Urinary bladder (tissue), 4 donors: ENCODE measurements around the gene SLC49A4. TPM values are rescaled to one million over a fixed set of nuclear protein-coding genes. Genes with fewer than 3 reads are reported as not detected.

Experiments used
- DNase-seq: peaks from one replicate; pipeline ENCODE4 v3.0.0-alpha.2; 2015; ENCODE audit errors: extremely low spot score
- H3K27ac ChIP-seq: one replicate; pipeline ENCODE4 v1.5.1; 2013; ENCODE audit warnings: low read depth, mild to moderate bottlenecking, moderate library complexity
- H3K36me3 ChIP-seq: one replicate; pipeline ENCODE4 v1.6.1; 2013; ENCODE audit warnings: mild to moderate bottlenecking, moderate library complexity; ENCODE audit not compliant: insufficient read depth
- H3K4me1 ChIP-seq: one replicate; pipeline ENCODE4 v1.6.1; 2013; ENCODE audit warnings: mild to moderate bottlenecking, moderate library complexity; ENCODE audit not compliant: insufficient read depth
- H3K4me3 ChIP-seq: one replicate; pipeline ENCODE4 v1.5.1; 2013; ENCODE audit warnings: low read depth, low read length
- WGBS: extraction: QIAGEN DNeasy Blood & Tissue Kit; methylation state at CpG from one replicate; pipeline ENCODE4 v1.1.7; 2013; 5-methylcytosine and 5-hydroxymethylcytosine counted together
- polyA plus RNA-seq: library from polyadenylated mRNA; stranded (reverse); fragments of 200-250 nt; gene quantifications from one replicate; pipeline ENCODE4 v1.2.3, GENCODE V29; 2013
- total RNA-seq: library from RNA; depleted of rRNA; stranded (reverse); fragments of >200 nt; gene quantifications from one replicate; pipeline ENCODE4 v1.2.3, GENCODE V29; 2014
- donor health status: healthy with polysubstance abuse.
- donor health status: healthy.

SLC49A4 gene
- total and polyA plus RNA-seq, 2 donors: 7.7 to 20.0 TPM

- Histone ChIP-seq H3K4me3 (no peak overlapping the region), H3K4me1 (no peaks in the 10 kb centered on the region), H3K27ac (no peak overlapping the region), H3K36me3 (no peaks in the 10 kb centered on the region)
- DNase-seq: peak; percentile 89
- 27% methylated on average over 6 of the region's 6 CpGs for WGBS
These were observed 95.3 kb downstream of the SLC49A4 start for GRCh38 chr3:122890077-122890719.

DNA sequence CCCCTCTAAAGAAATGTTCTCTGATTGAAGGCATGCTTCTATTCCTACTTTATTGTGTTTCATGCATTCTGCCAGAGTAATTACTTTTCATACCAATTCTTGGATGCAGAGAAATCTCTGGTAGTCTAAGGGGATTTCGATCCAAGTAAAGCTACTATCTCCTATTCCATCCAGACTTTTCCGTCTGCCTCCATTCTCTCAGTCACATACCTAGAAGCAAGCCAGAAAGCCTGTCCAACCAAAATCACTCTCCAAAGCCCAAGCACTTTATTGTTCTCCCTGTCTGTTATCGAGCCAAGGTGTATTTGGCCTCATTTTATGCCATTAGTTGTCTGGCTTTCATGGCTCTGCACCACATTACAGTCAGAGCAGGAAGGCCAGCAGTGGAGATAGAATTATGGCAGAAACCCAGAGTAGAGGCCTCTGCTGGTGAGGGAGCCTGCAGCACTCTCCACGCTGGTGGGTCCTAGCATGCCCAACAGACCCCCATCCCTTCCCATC lies 95.9 kb downstream of the SLC49A4 start:
- Histone ChIP-seq H3K4me1 (no peaks in the 10 kb centered on the region), H3K36me3 (no peaks in the 10 kb centered on the region), H3K27ac (no peak overlapping the region), H3K4me3 (no peak overlapping the region)
- DNase-seq: no peak
- 86% methylated on average over 4 of the region's 4 CpGs for WGBS

DNA sequence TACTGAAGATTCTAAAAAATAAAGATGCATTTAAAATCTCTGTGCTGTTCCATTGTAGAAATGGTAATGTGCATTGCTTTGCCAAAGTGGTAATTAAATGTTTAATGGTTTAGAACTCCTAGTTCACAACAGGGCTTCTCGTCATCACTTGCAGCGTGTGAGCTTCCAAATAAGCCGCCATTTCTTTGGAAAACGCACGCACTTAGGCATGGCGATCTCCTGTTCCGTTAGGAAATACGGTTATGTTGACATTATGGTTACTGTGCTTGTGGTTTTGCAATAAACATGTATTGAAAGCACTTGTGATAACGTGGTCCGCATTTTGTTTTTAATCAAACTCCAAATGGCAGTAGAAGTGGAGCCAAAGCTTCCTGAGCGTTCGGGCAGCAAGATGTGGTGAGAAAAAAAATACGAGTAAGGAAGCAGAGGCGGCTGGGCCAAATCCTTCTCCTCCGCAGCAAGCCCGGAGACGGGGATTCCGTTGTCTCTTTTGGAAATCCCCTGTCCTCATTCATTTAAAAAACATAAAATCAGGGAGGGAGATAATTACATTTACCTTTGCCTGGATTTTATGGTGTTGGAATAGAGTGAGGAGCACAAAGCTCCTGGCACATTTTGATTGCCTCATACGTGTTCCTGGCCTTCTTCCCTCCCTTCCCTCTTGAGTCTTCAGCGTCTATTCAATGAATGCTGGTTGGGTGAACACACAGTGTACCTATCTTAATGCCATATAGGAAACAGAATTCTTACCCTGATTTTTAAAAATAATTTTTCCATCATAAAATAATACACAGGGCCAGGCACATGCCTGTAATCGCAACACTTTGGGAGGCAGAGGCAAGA lies 97.5 kb downstream of the SLC49A4 start:
- Histone ChIP-seq H3K27ac (no peak overlapping the region), H3K4me1 (no peaks in the 10 kb centered on the region), H3K4me3 (no peak overlapping the region), H3K36me3 (no peaks in the 10 kb centered on the region)
- DNase-seq: no peak
- 86% methylated on average over 21 of the region's 21 CpGs for WGBS

- no peak overlapping the region for H3K4me3 ChIP-seq
- DNase-seq: no peak
- no peaks in the 10 kb centered on the region for H3K4me1 ChIP-seq
- H3K27ac ChIP-seq: no peak overlapping the region
- H3K36me3 ChIP-seq: no peaks in the 10 kb centered on the region
- WGBS: 88% methylated on average over 8 of the region's 8 CpGs
These were observed 98.4 kb downstream of the SLC49A4 start for GRCh38 chr3:122893282-122893681.

DNA sequence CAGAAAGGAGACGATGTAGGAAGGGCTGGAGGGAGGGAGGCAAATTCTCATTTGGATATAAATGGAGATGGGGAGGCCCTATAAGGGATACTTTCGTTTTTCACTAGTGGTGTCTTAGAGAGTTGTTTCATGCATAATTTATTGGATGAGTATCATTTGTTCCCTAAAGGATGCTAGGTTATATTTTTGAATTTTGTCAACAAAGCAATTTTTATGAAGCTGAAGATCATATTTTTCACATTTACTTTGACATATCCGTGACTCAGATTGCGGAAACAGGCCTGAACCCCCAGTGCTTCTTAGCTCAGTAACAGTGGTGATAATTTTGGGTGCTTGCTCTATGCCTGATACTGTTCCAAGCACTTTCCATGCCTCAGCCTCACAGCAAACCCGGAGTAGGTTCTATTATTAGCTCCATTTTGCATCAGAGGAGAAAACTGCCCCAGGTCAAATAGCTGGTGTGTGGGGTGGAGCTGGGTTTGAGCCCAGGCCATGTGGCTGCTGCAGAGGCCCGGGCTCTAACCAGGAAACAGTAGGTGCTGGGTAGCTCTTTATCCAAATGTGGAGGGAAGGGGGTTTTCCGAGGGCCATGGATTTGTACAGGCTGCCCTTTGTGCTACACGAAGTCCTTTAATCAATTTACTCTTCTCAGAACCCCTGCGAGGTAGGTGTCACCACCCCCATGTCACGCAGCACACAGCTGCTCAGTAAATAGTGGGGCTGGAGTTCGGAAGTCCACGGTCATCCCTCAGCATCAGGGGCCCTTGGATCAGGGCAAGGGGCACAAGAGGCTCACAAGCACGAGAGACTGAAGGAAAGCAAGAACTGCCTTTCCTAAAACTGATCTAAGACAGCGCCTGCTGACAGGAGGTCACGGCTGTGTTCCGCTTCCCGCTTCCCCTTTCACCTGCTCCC lies 99.1 kb downstream of the SLC49A4 start:
- H3K36me3 ChIP-seq: no peaks in the 10 kb centered on the region
- no peaks in the 10 kb centered on the region for H3K4me1 ChIP-seq
- 68% methylated on average over 17 of the region's 17 CpGs for WGBS
- no peak overlapping the region for H3K4me3 ChIP-seq
- DNase-seq: no peak
- H3K27ac ChIP-seq: no peak overlapping the region

GRCh38 chr3:122898298-122898697 lies 103.4 kb downstream of the SLC49A4 start:
- WGBS: 38% methylated on average over 4 of the region's 4 CpGs

GRCh38 chr3:122902326-122902725 lies 107.5 kb downstream of the SLC49A4 start:
- DNase-seq: no peak
- H3K36me3 ChIP-seq: no peaks in the 10 kb centered on the region
- no peak overlapping the region for H3K27ac ChIP-seq
- no peaks in the 10 kb centered on the region for H3K4me1 ChIP-seq
- no peak overlapping the region for H3K4me3 ChIP-seq
- WGBS: 89% methylated on average over 2 of the region's 2 CpGs

More at GRCh38 chr3:122898298-122898697, 103.4 kb downstream of the SLC49A4 start:
- Histone ChIP-seq H3K27ac (no peak overlapping the region), H3K4me1 (no peaks in the 10 kb centered on the region), H3K4me3 (no peak overlapping the region), H3K36me3 (no peaks in the 10 kb centered on the region)
- DNase-seq: peak; percentile 8

DNA sequence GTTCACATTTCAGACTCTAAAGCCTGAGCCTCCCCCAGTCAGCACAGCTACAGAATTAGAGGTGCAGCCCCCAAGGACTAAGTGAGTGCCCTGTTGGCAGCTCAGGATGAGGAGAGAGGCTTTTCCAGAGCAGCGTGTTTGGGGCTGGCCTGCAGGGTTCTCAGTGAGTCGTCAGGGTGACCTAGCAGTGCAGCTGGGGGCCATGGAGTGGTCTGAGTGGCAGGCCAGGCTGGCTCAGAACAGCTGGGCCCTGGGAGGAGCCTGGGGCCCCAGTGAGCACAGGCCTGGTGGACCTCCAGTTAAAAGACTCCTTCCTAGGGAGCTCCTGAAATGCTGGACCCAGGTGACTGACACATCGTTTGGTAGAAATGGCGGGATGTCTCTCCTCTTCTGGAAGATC lies 108.3 kb downstream of the SLC49A4 start:
- 58% methylated on average over 4 of the region's 4 CpGs for WGBS
- no peaks in the 10 kb centered on the region for H3K4me1 ChIP-seq
- no peak overlapping the region for H3K4me3 ChIP-seq
- no peaks in the 10 kb centered on the region for H3K36me3 ChIP-seq
- H3K27ac ChIP-seq: no peak overlapping the region
- DNase-seq: no peak

GRCh38 chr3:122907471-122907870 lies 112.6 kb downstream of the SLC49A4 start:
- Histone ChIP-seq H3K27ac (no peak overlapping the region), H3K4me3 (no peak overlapping the region), H3K4me1 (no peaks in the 10 kb centered on the region), H3K36me3 (no peaks in the 10 kb centered on the region)
- WGBS: 91% methylated on average over 4 of the region's 4 CpGs
- DNase-seq: no peak

DNA sequence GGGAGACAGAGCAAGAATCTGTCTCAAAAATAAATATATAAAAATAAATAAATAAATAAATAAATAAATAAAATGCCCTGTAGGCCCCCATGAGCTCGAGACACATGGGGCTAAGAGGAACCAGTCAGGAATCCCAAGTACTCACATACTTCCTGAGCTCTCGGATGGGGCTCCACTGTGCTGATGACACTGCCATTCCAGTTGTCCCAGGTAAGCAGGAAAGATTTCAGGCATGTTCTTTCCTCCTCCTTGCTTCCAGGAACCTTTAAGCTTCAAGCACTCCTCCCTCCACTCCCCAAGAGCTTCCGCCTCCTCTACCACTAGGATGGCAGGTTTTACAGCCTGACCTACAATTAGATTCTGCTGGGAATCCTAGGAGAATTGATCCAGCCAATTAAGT lies 113.4 kb downstream of the SLC49A4 start:
- H3K27ac ChIP-seq: no peak overlapping the region
- no peaks in the 10 kb centered on the region for H3K4me1 ChIP-seq
- H3K4me3 ChIP-seq: no peak overlapping the region
- WGBS: 94% methylated on average over 3 of the region's 3 CpGs
- DNase-seq: no peak
- H3K36me3 ChIP-seq: no peaks in the 10 kb centered on the region

- WGBS: 94% methylated on average over 16 of the region's 16 CpGs
- Histone ChIP-seq H3K4me1 (no peaks in the 10 kb centered on the region), H3K36me3 (no peaks in the 10 kb centered on the region), H3K27ac (no peak overlapping the region), H3K4me3 (no peak overlapping the region)
- DNase-seq: no peak
These were observed 117.0 kb downstream of the SLC49A4 start for GRCh38 chr3:122911901-122912300.

- no peaks in the 10 kb centered on the region for H3K36me3 ChIP-seq
- H3K4me1 ChIP-seq: no peaks in the 10 kb centered on the region
- DNase-seq: no peak
- no peak overlapping the region for H3K27ac ChIP-seq
- H3K4me3 ChIP-seq: peak overlapping the region; percentile 7
- WGBS: 38% methylated on average over 76 of the region's 76 CpGs
These were observed 118.1 kb downstream of the SLC49A4 start for GRCh38 chr3:122912772-122913538.
